Heart right ventricle (tissue), 16 donors: Measurements from ENCODE around the gene UBLCP1. TPM values are rescaled to one million over a fixed set of nuclear protein-coding genes. Genes with fewer than 3 reads are reported as not detected.

ENCODE experiments used
- ATAC-seq, 8 donors: fragments of 200-7000 bp; cut with Tn5 transposase; one replicate each; pipeline ENCODE4 v1.9.1; 2020; ENCODE audit warnings: mild to moderate bottlenecking in 8 of 8, moderate library complexity in 8 of 8, moderate number of reproducible peaks in 1 of 8
- DNase-seq, 2 donors: peaks; one replicate each; pipeline ENCODE4 v3.0.0-alpha.2; 2020
- H3K27ac ChIP-seq, 10 donors: fragments of 200-600 bp; sonication (generic) in 2 of 10; one replicate each; pipeline versions ENCODE4 v1.5.0 to v1.8.0; 2020 to 2022; ENCODE audit warnings: mild to moderate bottlenecking in 3 of 10
- H3K27me3 ChIP-seq, 7 donors: fragments of 200-600 bp; one replicate each; pipeline ENCODE4 v1.8.0; 2021 to 2022; ENCODE audit warnings: mild to moderate bottlenecking in 2 of 7
- H3K36me3 ChIP-seq, 9 donors: fragments of 200-600 bp; sonication (generic) in 1 of 9; one replicate each; pipeline versions ENCODE4 v1.5.0 to v1.8.0; 2020 to 2022; ENCODE audit warnings: mild to moderate bottlenecking in 2 of 9
- H3K4me1 ChIP-seq, 9 donors: fragments of 200-600 bp; sonication (generic) in 1 of 9; one replicate each; pipeline versions ENCODE4 v1.5.0 to v1.8.0; 2020 to 2022; ENCODE audit warnings: mild to moderate bottlenecking in 4 of 9
- H3K4me3 ChIP-seq, 10 donors: fragments of 200-600 bp; sonication (generic) in 2 of 10; one replicate each; pipeline versions ENCODE4 v1.5.0 to v1.8.0; 2020 to 2022; ENCODE audit warnings: mild to moderate bottlenecking in 7 of 10, moderate library complexity in 2 of 10
- H3K9me3 ChIP-seq, 11 donors: fragments of 200-600 bp in 10 of 11; sonication (generic) in 2 of 11; one replicate each; pipeline versions ENCODE4 v1.5.0 to v1.8.0; 2013 to 2022; ENCODE audit warnings: mild to moderate bottlenecking in 2 of 11, control low read depth in 1 of 11, moderate library complexity in 1 of 11
- WGBS, 2 donors: extraction: QIAGEN DNeasy Blood & Tissue Kit; methylation state at CpG; one replicate each; pipeline ENCODE4 v1.1.7; 2013; ENCODE audit warnings: inconsistent platforms in 1 of 2; 5-methylcytosine and 5-hydroxymethylcytosine counted together
- intact Hi-C, 10 donors: fragments of 100-400 bp; cut with DNase I; formaldehyde crosslinking; loops; one replicate each; pipeline versions ENCODE4 v1.11.1 to v1.14.2; 2022
- polyA plus RNA-seq, 2 donors: library from polyadenylated mRNA; stranded (reverse); fragments of 200-250 nt; gene quantifications; one replicate each; pipeline ENCODE4 v1.2.3, GENCODE V29; 2013
- total RNA-seq, 10 donors: library from RNA; stranded (reverse); fragmentation: NEBNext Ultra II Directional in 3 of 10; extraction: Animal tissue kit (Norgen Biotek cat#: 25700) in 3 of 10; gene quantifications; one replicate each; pipeline versions ENCODE4 v1.2.1 to v1.2.4, GENCODE V29; 2021 to 2023
- TF ChIP-seq, protein P1 (sequence below), 9 donors: fragments of 200-600 bp; sonication (generic) in 2 of 9; IDR thresholded peaks; one replicate each; pipeline versions ENCODE4 v1.5.0 to v1.8.0; 2021 to 2022; ENCODE audit warnings: antibody characterized with exemption in 9 of 9, mild to moderate bottlenecking in 5 of 9, moderate library complexity in 1 of 9
- donor health status: Arrhythmogenic right ventricular cardiomyopathy.
- donor health status: ischemic (EF 13 %, LVEDD 7.1; RV severe dilation, severe dysfunction).
- donor health status: healthy with polysubstance abuse.
- donor health status: DM: no; HTN: yes; CAD: no.
- donor health status: DM: no; HTN: no; CAD: no.
- donor health status: ischemic (EF 25% LVEDD 6.9; RV normal size, moderate dysfunction).
- donor health status: ischemic (EF 25% LVEDD 5.7; RV mildly dilated, moderate dysfunction).
- donor health status: healthy.
- donor health status: DM: yes; HTN: yes; CAD: no.
- donor health status: Ischemic cardiomyopathy.
- donor health status: ischemic (EF 35%, LVEDD 5.7; RV mildly dilated, moderate dysfunction).
- donor health status: nonischemic (EF 11% LVEDD 7.7; RV severe dilation, severe dysfunction).
- donor health status: DM: yes; HTN: yes; CAD: no.
- donor health status: PGD.
- donor health status: ischemic (EF 29% LVEDD 5.4; RV normal size, mild dysfunction).
- donor health status: nonischemic (EF 23%, LVEDD 6.1; RV moderate dilation, normal function).

UBLCP1 gene
- total and polyA plus RNA-seq, 12 donors, result 11.6 to 20.9 (median 13.9) TPM

DNA sequence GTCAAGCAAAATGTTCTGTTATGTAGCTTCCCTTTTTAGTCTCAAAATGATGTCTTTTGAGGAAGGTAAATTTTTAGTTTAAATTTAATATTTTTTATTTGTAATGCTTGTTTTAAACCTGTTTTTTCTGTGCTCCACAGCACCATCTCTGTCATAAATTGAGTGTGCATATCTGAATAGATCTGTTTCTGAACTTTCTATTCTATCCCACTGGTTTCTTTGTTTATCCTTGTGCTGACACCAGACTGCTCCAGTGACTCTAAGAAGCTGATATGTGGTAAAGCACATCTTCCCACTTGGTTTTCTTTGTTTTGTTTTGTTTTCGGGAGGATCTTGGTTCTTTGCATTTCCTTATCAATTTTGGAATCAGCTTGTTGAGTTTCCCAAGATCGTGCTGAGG, 46.6 kb upstream of the UBLCP1 start:
- intact Hi-C loops, result loop anchor here in 1 of 10 donors (5.0 to 10.0 kb wide), 2 partner anchors 41 to 62 kb away; no protein-coding TSS in a partner anchor

DNA sequence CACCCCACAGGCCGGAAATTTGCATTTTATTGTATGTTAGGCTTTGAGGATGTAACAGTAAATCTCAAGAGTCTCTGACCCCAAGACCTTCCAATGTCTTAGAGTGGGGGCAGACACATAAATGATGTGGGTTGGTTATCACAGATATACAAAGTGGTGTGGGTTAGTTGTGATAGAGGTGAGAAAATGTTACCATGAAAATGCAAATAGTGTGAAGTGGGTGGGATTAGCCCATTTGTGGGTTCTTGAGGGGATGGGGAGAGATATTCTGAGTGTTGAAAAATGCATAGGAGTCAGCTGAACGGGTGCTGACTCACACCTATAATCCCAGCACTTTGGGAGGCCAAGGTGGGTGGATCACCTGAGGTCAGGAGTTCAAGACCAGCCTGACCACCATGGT, 45.9 kb upstream of the UBLCP1 start:
- Histone ChIP-seq H3K27ac (no peak overlapping the region), H3K4me3 (no peak overlapping the region), H3K9me3 (no peaks in the 10 kb centered on the region), H3K36me3 (no peaks in the 10 kb centered on the region), H3K4me1 (peaks cover 0 to 4% (median 0%) of the 10 kb centered on the region in 9 donors), H3K27me3 (no peaks in the 10 kb centered on the region)
- TF ChIP-seq, protein P1, sequence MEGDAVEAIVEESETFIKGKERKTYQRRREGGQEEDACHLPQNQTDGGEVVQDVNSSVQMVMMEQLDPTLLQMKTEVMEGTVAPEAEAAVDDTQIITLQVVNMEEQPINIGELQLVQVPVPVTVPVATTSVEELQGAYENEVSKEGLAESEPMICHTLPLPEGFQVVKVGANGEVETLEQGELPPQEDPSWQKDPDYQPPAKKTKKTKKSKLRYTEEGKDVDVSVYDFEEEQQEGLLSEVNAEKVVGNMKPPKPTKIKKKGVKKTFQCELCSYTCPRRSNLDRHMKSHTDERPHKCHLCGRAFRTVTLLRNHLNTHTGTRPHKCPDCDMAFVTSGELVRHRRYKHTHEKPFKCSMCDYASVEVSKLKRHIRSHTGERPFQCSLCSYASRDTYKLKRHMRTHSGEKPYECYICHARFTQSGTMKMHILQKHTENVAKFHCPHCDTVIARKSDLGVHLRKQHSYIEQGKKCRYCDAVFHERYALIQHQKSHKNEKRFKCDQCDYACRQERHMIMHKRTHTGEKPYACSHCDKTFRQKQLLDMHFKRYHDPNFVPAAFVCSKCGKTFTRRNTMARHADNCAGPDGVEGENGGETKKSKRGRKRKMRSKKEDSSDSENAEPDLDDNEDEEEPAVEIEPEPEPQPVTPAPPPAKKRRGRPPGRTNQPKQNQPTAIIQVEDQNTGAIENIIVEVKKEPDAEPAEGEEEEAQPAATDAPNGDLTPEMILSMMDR (IDR thresholded peaks at IDR 0.05), result no peak
- whole genome bisulfite sequencing, 2 donors, result 84 to 94% methylated on average over 2 of the region's 2 CpGs
- ATAC-seq (no peak), DNase-seq (no peak)
- intact Hi-C loops, result loop anchor here in 1 of 10 donors (5.0 to 10.0 kb wide), 2 partner anchors 40 to 62 kb away; no protein-coding TSS in a partner anchor

More for the DNA sequence above, 46.6 kb upstream of the UBLCP1 start:
- no peak for ATAC-seq
- Histone ChIP-seq H3K9me3 (no peaks in the 10 kb centered on the region), H3K27me3 (no peaks in the 10 kb centered on the region), H3K4me3 (no peak overlapping the region), H3K27ac (no peak overlapping the region), H3K4me1 (peaks cover 0 to 12% (median 0%) of the 10 kb centered on the region in 9 donors), H3K36me3 (no peaks in the 10 kb centered on the region)
- 77 to 83% methylated on average over 2 of the region's 2 CpGs for WGBS, 2 donors
- TF ChIP-seq, protein P1 (IDR thresholded peaks at IDR 0.05), result no peak
- no peak for DNase-seq

DNA sequence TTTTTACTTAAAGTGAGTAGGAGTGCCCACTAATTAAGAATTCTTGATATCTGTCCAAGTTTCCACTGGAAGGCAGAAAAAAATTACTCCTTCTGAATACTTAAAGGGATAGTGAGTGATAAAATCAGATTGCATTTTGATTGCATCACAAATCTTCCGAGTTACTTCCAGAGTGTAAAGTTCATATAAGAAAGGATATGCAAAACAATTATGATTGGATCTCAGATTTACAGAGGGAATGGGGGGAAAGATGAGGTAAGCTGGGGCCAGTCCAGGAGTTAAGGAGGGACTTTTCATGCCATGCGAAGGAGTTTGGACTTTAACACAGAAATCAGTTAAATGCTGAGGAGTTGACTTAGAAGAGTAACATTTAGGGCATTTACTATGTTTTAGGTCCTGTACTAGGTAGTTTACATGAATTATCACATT, 44.5 kb upstream of the UBLCP1 start:
- ATAC-seq (no peak), DNase-seq (no peak)
- Histone ChIP-seq H3K4me1 (no peaks in the 10 kb centered on the region), H3K4me3 (no peak overlapping the region), H3K27ac (no peak overlapping the region), H3K9me3 (no peaks in the 10 kb centered on the region), H3K27me3 (no peaks in the 10 kb centered on the region), H3K36me3 (no peaks in the 10 kb centered on the region)
- 66 to 68% methylated on average over 2 of the region's 2 CpGs for WGBS, 2 donors
- TF ChIP-seq, protein P1 (IDR thresholded peaks at IDR 0.05), result no peak
- intact Hi-C loops, result loop anchor here in 1 of 10 donors (5.0 to 10.0 kb wide), 2 partner anchors 39 to 64 kb away; no protein-coding TSS in a partner anchor

DNA sequence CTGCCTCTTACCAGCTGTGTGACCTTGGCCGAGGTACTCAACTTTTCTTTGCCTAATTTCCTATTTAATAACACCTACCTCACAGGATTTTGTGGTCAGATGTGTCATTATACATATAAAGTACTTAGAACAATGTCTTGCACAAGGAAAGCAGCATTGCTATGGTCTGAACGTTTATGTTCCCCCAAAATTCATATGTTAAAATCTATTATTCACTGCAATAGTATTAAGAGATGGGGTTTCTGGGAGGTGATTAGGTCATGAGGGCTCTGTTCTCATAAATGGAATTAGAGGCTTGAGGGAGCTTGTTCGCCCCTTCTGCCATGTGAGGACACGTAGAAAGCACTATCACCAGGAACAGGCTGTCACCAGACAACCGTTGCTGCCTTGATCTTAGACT, 42.9 kb upstream of the UBLCP1 start:
- 78 to 80% methylated on average over 5 of the region's 5 CpGs for WGBS, 2 donors
- Histone ChIP-seq H3K36me3 (no peaks in the 10 kb centered on the region), H3K9me3 (no peaks in the 10 kb centered on the region), H3K27ac (no peak overlapping the region), H3K4me3 (no peak overlapping the region), H3K4me1 (no peaks in the 10 kb centered on the region), H3K27me3 (no peaks in the 10 kb centered on the region)
- DNase-seq (no peak), ATAC-seq (no peak)
- intact Hi-C loops, result no loop called here
- TF ChIP-seq, protein P1 (IDR thresholded peaks at IDR 0.05), result no peak
